Endothelial cell of umbilical vein (primary cell): Measurements from ENCODE around the gene PSMA3. TPM values are rescaled to one million over a fixed set of nuclear protein-coding genes. Genes with fewer than 3 reads are reported as not detected.

Experiments
- BruUV-seq: library from RNA; stranded (reverse); fragments of 400-500 nt; replicated peaks from 2 replicates; lab custom pipeline; 2021; lab: Mats Ljungman, UMichigan
- CTCF ChIA-PET: fragments of 300-600, 350-600 bp; sonication (Branson Sonifier 250); formaldehyde crosslinking; loops from one replicate; lab custom pipeline; 2021; ENCODE audit warnings: antibody characterized with exemption, inconsistent platforms; lab: Charles Lee
- POLR2A ChIA-PET: fragments of 300-600, 350-600 bp; sonication (Branson Sonifier 250); formaldehyde crosslinking; loops from one replicate; lab custom pipeline; 2021; ENCODE audit warnings: antibody characterized with exemption, inconsistent platforms; lab: Charles Lee
- DNase-seq: peaks from one replicate; pipeline ENCODE4 v3.0.0-alpha.2; 2011; ENCODE audit warnings: low read depth, low spot score
- FAIRE-seq: peaks from 2 replicates; lab custom pipeline; 2011; peaks lifted over from hg19 to GRCh38; lab: Jason Lieb, UNC
- H2AFZ ChIP-seq: 2 replicates; pipeline ENCODE4 v1.6.0; 2012; ENCODE audit warnings: low read depth, low read length, control low read depth, inconsistent platforms
- H3K27ac ChIP-seq: 2 replicates; pipeline ENCODE4 v1.5.1; 2011; ENCODE audit warnings: low read depth, mild to moderate bottlenecking, control low read depth, low read length, moderate library complexity; ENCODE audit not compliant: insufficient read depth
- H3K27me3 ChIP-seq, 2 experiments: 2 replicates each; pipeline versions ENCODE4 v1.6.0 to v1.6.1; 2011; ENCODE audit warnings: low read length in 2 of 2, mixed read lengths in 1 of 2; ENCODE audit not compliant: control insufficient read depth in 2 of 2, insufficient read depth in 2 of 2
- H3K36me3 ChIP-seq, 2 experiments: 2 replicates in 1 of 2; 3 replicates in 1 of 2; pipeline ENCODE4 v1.5.1; 2011; ENCODE audit warnings: low read length in 2 of 2, mild to moderate bottlenecking in 1 of 2, moderate library complexity in 1 of 2; ENCODE audit not compliant: control insufficient read depth in 2 of 2, insufficient read depth in 2 of 2; ENCODE audit errors: extremely low read depth in 1 of 2
- H3K4me1 ChIP-seq: 3 replicates; pipeline ENCODE4 v1.5.1; 2011; ENCODE audit warnings: mild to moderate bottlenecking, low read length; ENCODE audit not compliant: control insufficient read depth, insufficient read depth; ENCODE audit errors: extremely low read depth
- H3K4me2 ChIP-seq: 2 replicates; pipeline ENCODE4 v1.6.1; 2011; ENCODE audit warnings: low read length, control low read depth, mixed read lengths; ENCODE audit not compliant: insufficient read depth
- H3K4me3 ChIP-seq, 3 experiments: fragments of 200-600 bp in 1 of 3; sonication (generic), shearing (Covaris generic) in 1 of 3; replicated peaks in 1 of 3; 2 replicates each; pipeline ENCODE4 v1.5.1; 2011 to 2016; ENCODE audit warnings: control low read depth in 3 of 3, low read length in 3 of 3, mild to moderate bottlenecking in 2 of 3, inconsistent platforms in 1 of 3, low read depth in 1 of 3, moderate library complexity in 1 of 3; ENCODE audit not compliant: insufficient read depth in 1 of 3
- H3K79me2 ChIP-seq: 2 replicates; pipeline ENCODE4 v1.6.0; 2012; ENCODE audit warnings: low read length, inconsistent platforms; ENCODE audit not compliant: control insufficient read depth, insufficient read depth
- H3K9ac ChIP-seq: replicated peaks from 2 replicates; pipeline ENCODE3; 2011; ENCODE audit warnings: low read length, control low read depth; ENCODE audit not compliant: insufficient read depth; ENCODE audit errors: extremely low read depth
- H3K9me1 ChIP-seq: replicated peaks from 3 replicates; pipeline ENCODE4 v1.6.0; 2011; ENCODE audit warnings: mild to moderate bottlenecking, low read length; ENCODE audit not compliant: control insufficient read depth, insufficient read depth; ENCODE audit errors: extremely low read depth
- H3K9me3 ChIP-seq: replicated peaks from 2 replicates; pipeline ENCODE4 v1.5.1; 2012; ENCODE audit warnings: low read length, inconsistent platforms; ENCODE audit not compliant: control insufficient read depth, insufficient read depth
- H4K20me1 ChIP-seq: replicated peaks from 2 replicates; pipeline ENCODE3; 2011; ENCODE audit warnings: mild to moderate bottlenecking, low read length; ENCODE audit not compliant: control insufficient read depth, insufficient read depth; ENCODE audit errors: extremely low read depth
- EZH2 ChIP-seq: IDR thresholded peaks from 2 replicates; pipeline ENCODE4 v1.6.1; 2012; ENCODE audit warnings: borderline replicate concordance, low read depth, mild to moderate bottlenecking, moderate library complexity, low read length, inconsistent platforms; ENCODE audit not compliant: severe bottlenecking
- FOS ChIP-seq: IDR thresholded peaks from 2 replicates; pipeline ENCODE4 v1.6.1; 2011; ENCODE audit warnings: mild to moderate bottlenecking, low read length, moderate library complexity, borderline replicate concordance; ENCODE audit not compliant: insufficient read depth
- GATA2 ChIP-seq: IDR thresholded peaks from 2 replicates; pipeline ENCODE4 v1.7.0; 2011; ENCODE audit warnings: low read depth, mild to moderate bottlenecking, moderate library complexity, mixed read lengths, low read length; ENCODE audit not compliant: insufficient read length, insufficient read depth
- POLR2AphosphoS5 ChIP-seq: IDR thresholded peaks from 2 replicates; pipeline ENCODE4 v1.6.1; 2012; ENCODE audit warnings: low read depth, mild to moderate bottlenecking, control low read depth, low read length, moderate library complexity; ENCODE audit not compliant: insufficient read depth
- dilution Hi-C: fragments of 300-500 bp; cut with MboI; formaldehyde crosslinking; loops from one replicate; pipeline ENCODE4 v1.15.0; 2019; ENCODE audit warnings: low sequenced_read_pairs; ENCODE audit not compliant: extremely low pct_ligation_motif_present
- intact Hi-C: fragments of 100-400 bp; cut with micrococcal nuclease; formaldehyde crosslinking; loops from one replicate; pipeline ENCODE4 v1.10.0; 2022
- polyA plus RNA-seq, 4 experiments: library from polyadenylated mRNA; depleted of rRNA in 3 of 4; stranded (reverse) in 3 of 4; unstranded in 1 of 4; fragments of >200 nt; gene quantifications; 2 replicates each; pipeline versions ENCODE4 v1.2.1 to v1.2.3, GENCODE V29; 2011 to 2012; ENCODE audit warnings: missing spikeins in 1 of 4
- total RNA-seq: library from RNA; stranded (reverse); gene quantifications from 2 replicates; pipeline ENCODE4 v1.2.3, GENCODE V29; 2021

PSMA3 gene
- total and polyA plus RNA-seq, 2 donors (not counting 3 experiments of a cell fraction or from before 2014, with no cell fraction given): 240 to 297 TPM

- H3K79me2 ChIP-seq: peaks cover 81% of the 10 kb centered on the region
- FAIRE-seq (no peak), DNase-seq (no peak)
- ChIA-PET POLR2A (no interaction called here), CTCF (no interaction called here)
- H3K9me3 ChIP-seq: no peaks in the 10 kb centered on the region
- H3K27ac ChIP-seq: no peak overlapping the region
- H3K9ac ChIP-seq: no peak overlapping the region
- H3K36me3 ChIP-seq: peaks cover 20 to 24% of the 10 kb centered on the region in 2 experiments
- H3K9me1 ChIP-seq: no peaks in the 10 kb centered on the region
- no peak overlapping the region for H3K4me3 ChIP-seq
- peaks cover 6% of the 10 kb centered on the region for H3K4me1 ChIP-seq
- H2AFZ ChIP-seq: no peak overlapping the region
- BruUV-seq: no TSS peak
- H3K27me3 ChIP-seq: no peaks in the 10 kb centered on the region
- intact Hi-C loops: no loop called here
- H4K20me1 ChIP-seq: no peaks in the 10 kb centered on the region
- TF ChIP-seq EZH2: no peak
- H3K4me2 ChIP-seq: no peak overlapping the region
- dilution Hi-C loops: no loop called here
Measured at GRCh38 chr14:58294201-58294600, 49.6 kb downstream of the PSMA3 start.

- Histone ChIP-seq H3K27me3 (no peaks in the 10 kb centered on the region), H3K9me1 (no peaks in the 10 kb centered on the region), H3K27ac (no peak overlapping the region), H3K79me2 (peaks cover 62% of the 10 kb centered on the region), H3K9ac (peak overlapping the region; percentile 91), H3K4me2 (peak overlapping the region; percentile 95), H3K4me1 (peaks cover 14% of the 10 kb centered on the region), H3K4me3 (peak overlapping the region; percentile 70 to 97 (median 91)), H3K36me3 (peaks cover 9 to 13% of the 10 kb centered on the region in 2 experiments), H4K20me1 (no peaks in the 10 kb centered on the region), H3K9me3 (no peaks in the 10 kb centered on the region), H2AFZ (no peak overlapping the region)
- ChIA-PET CTCF (interaction anchor here (2.2 kb wide), 1 partner anchor 9 kb away, joined by 12 read pairs; no protein-coding TSS in a partner anchor), POLR2A (no interaction called here)
- BruUV-seq: no TSS peak
- DNase-seq (peak; percentile 33), FAIRE-seq (no peak)
- intact Hi-C loops (no loop called here), dilution Hi-C loops (no loop called here)
- TF ChIP-seq POLR2AphosphoS5 (no peak), FOS (peak; percentile 2), GATA2 (no peak)
Measured at GRCh38 chr14:58296726-58297125, 52.1 kb downstream of the PSMA3 start.
